Gastrocnemius medialis (tissue), 4 donors: ENCODE data around the gene AJM1.

Source experiments
- CTCF ChIP-seq, 5 experiments: fragments of 450-650 bp in 3 of 5; fragments of 200-600 bp in 2 of 5; sonication (generic) in 2 of 5; IDR thresholded peaks in 4 of 5; conservative IDR thresholded peaks in 1 of 5; 1 replicate in 4 of 5; 2 replicates in 1 of 5; pipeline ENCODE4 v1.5.1; 2016 to 2019; ENCODE audit warnings: antibody characterized with exemption in 5 of 5, mild to moderate bottlenecking in 3 of 5, moderate library complexity in 3 of 5
- POLR2A ChIP-seq, 2 donors: fragments of 450-650 bp; IDR thresholded peaks; one replicate each; pipeline ENCODE4 v1.6.1; 2017; ENCODE audit warnings: antibody characterized with exemption in 2 of 2, mild to moderate bottlenecking in 2 of 2, moderate library complexity in 2 of 2

- TF ChIP-seq CTCF (IDR thresholded peaks at IDR 0.05 in 4 of 5, conservative IDR thresholded peaks at IDR 0.05 in 1 of 5) (no peak), POLR2A (IDR thresholded peaks at IDR 0.05) (no peak)
Observed at GRCh38 chr9:136848393-136849037, 6.2 kb downstream of the AJM1 start.
